NCI-H1436 treated with DMSO at 0.1 percent for 48 hours (cell line): ENCODE data around the gene CYB5R2.
"Not testable (repeated sequence)": the region's sequence is repeated elsewhere in the genome, so short reads cannot be mapped to it uniquely, and the experiment has no call there.

Experiments used
- DNase-seq: peaks from one replicate; lab custom pipeline; 2025; lab: John Stamatoyannopoulos, UW

Gene CYB5R2

DNA sequence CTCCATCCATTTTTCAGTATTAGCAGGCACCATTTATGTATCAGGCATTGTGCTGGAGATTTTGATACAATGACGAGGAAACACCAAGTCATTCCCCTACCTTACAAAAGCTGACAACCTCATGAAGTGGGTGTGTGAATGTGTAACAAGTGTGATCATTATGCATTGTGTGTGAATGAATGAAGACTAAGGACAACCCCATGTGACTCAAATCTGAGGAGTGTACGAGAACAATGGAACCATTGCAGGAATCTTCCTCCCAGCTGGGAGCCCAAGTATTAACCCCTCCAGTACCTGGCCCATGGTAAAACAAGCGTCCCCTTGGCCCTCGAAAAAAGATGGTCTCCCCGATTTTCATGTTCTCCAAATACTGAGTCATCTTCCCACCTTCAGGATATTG lies 4.4 kb downstream of the CYB5R2 start:
- DNase-seq = no peak

DNA sequence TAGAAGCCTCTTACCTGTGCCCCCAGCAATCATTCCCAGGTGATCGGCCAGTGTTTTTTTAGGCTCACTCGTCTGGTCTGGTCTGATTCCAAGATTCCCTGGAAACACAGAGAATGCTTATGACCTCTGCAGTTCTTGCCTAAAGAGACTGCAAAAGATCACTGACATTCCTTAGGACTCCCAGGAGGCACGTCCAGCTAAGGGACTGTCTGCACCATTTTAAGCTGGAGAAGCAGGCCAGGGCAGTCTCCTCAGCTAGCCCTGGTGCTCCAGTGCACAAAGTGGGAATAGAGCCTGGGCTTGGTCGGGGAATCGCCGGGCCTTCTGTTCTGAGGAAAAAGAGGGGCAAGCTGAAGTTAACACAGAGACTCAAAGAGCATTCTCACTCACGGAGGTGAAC lies 4.8 kb downstream of the CYB5R2 start:
- DNase-seq = no peak

DNA sequence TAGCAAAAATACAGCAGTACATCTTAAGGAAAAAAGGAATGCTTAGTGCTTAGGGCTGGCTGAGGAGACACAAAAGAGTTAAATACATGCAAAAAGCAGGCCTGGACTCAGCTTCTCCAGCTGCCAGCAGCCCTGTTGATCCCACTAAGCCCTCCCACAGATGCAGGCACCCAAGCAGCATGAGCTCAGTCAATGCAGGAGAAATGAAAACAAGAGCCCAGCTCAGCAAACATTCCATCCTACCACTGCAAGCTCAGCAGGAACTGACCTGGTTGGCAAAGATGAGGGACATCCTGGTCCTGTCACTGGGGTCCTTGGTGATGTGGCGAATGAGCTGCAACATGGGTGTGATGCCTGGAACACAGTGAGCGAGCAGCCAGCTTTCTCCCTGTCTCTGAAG lies 5.8 kb downstream of the CYB5R2 start:
- DNase-seq = no peak

DNA sequence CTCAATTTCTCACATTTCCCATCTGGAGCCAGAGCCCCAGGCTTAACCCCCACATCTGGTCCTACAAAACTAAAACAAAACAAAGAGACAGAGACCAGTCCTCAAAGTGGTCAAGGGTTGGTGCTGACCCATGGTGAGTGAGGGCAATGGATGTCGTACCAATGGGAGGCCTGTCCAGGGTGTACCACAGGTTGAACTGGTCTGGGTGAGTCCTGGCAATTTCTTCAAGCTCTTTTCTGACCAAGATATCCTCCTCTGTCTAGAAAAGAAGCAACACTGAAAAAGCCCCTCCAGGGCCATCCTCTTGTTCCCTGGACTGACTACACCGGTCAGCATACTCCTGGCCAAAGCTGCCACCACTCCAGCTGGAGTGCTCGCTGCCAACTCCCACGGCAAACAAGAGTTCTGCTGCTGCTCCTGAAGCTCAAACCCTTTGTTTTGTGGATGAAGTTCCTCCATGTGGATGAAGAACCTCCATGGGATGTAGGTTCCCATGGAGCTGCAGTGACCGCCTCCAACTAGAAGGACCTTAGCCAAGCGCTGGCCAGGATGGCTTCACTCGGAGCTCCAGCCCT lies 6.9 kb downstream of the CYB5R2 start:
- no peak for DNase-seq

DNA sequence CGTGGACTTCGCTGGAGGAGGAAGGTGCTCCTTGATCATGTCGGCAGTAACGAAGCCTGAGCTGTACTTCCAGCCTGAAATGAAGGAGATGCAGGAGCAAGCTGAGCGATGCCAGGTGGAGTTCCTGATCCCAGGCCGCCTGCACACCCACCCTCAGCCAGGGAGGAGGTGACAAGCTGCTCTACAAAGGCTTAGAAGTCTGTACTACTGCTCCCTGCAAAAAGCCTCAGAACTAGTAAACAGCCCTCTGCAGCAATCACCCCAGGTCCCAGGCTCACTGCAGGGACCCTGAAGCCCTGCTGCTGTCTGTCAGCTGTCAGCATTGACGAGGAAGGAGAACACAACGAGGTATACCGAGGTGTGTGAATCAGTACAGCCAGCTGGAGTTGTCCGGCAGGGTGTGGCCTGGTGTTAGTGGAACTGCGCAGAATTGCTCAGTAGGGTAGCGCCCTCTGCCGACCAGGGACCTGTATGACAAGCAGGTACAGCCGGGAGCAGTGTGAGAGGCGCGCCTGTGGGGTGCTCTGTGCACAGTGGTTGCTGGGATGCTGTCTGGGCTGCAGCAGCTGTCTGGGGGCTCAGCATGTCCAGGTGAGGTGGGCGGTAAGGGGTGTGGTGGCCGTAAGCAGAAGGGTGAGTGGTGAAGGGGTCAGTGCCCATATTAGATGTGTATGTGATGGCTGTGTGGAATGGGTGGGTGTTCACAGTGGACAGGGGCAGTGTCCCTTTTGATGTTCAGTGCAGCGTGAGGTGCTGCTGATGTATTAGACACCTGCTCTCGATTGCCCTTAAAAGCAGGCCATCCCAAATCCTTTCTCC lies 7.6 kb downstream of the CYB5R2 start:
- no peak for DNase-seq

DNA sequence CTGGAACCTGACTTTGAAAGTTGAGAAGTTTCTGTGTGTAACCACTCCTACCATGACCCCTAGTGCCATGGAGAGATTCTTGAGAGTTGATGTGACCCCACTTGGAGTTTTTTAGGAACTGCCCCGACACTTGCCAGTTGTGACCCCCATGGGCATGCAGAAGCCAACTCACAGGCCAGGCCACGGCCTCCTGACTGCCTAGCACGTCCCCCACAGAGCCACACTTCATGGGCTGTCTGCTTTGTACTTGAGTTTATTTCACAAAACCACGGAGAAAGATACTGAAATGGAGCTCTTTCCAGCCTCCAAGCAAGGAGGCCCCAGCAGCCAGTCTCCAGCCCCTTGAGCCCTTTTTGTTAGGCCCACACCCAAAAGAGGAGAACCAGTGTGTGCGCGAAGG lies 8.4 kb downstream of the CYB5R2 start:
- no peak for DNase-seq

DNA sequence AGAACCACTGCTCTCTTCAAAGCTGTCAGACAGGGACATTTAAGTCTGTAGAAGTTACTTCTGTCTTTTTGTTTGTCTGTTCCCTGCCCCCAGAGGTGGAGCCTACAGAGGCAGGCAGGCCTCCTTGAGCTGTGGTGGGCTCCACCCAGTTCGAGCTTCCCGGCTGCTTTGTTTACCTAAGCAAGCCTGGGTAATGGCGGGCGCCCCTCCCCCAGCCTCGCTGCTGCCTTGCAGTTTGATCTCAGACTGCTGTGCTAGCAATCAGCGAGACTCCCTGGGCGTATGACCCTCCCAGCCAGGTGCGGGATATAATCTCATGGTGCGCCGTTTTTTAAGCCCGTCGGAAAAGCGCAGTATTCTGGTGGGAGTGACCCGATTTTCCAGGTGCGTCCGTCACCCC lies 9.8 kb downstream of the CYB5R2 start:
- not testable (repeated sequence) for DNase-seq

DNA sequence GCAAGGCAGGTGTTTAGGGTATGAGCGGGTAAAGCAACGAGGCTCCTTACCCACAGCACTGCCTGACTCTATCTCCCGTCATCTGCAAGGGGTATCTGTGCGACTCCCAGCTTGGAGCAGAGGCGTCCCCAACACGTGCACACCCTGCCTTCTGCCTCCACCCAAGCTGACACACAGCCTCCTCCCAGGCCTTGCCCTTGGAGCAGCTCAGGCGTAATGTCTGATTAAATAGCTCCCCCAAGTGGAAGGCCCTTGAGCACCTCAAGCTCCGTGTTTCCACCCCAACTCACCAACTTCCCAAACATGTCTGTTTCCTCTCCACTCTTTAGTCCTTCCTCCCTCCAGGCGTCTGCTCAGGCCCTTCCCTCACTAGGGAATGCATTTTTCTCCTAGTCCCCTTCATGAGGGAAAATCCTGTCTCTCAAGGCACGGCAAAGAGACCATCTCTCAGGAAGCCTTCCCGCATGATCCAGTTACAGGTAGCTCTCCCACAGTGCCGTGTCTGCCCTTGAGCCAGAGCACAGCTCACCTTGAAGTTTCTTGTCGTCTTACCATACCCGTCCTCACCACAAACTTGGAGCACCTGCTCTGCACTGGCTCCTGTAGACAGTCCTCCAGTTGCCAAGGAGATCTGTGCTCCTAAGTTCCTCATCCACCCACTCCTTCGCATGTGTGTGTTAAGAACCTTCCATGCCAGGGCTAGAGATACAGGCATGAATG lies 15.8 kb downstream of the CYB5R2 start:
- DNase-seq = no peak

DNA sequence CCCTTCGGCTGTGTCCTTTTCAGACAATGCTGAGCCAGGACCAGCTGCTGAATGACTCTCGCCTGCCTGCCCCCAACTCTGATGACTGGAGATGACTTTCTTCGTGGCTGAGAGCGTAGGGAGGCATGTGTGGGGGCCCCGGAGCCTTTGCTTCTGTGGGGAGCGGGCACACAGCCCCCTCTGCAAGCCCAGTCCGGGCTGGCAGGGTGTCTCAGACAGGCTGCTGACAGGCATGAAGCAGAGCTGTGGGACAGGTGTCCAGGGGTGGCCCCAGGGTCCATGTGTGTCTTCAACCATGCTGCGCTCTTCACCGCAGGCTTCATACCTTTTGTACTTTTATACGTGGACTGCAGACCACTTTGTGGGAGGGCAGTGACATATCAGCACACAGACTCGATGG lies 16.6 kb downstream of the CYB5R2 start:
- no peak for DNase-seq

DNA sequence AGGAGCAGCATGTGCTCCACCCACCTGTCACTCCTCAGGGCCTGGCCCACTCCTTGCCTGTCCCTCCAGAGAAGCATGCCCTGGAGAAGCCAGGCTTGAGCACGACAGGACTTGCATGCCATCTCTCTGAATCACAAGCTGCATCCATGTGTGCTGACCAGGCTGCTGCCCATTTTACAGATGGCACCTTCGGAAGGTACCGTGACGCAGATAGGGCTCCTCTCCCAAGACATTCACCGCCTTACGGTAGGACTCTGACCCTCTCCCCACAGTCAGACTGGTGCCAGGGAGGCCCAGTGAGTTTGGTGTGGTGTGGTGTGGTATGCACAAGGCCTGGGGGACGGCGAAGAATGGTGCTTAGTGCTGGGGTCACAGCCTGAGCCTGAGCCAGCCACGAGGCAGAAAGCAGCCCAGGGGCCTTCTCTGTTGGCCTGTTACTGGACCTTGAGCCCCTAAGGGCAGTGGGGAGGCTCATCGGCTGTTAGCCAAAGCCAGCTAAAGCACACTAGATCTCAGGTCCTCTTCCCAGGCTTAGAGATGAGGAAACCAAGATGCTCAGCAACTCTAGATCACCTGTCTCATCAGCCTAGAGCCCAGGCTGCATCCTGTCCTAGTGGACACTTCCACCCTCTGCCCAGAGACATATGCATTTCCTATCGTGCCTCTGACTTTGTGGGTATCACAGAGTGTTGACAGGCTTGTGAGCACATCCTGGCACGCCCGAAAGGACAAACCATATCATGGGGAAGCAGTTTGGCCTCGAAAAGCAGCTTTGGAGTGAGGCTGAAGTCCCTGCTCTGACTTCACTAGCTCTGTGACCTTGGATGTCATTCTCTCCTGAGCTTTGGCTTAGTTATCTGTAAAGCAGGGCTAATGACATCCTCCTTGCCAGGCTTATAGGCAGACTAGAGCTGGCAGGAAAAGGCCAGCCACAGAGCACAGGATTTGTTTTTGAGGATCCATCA lies 17.8 kb downstream of the CYB5R2 start:
- no peak for DNase-seq

DNA sequence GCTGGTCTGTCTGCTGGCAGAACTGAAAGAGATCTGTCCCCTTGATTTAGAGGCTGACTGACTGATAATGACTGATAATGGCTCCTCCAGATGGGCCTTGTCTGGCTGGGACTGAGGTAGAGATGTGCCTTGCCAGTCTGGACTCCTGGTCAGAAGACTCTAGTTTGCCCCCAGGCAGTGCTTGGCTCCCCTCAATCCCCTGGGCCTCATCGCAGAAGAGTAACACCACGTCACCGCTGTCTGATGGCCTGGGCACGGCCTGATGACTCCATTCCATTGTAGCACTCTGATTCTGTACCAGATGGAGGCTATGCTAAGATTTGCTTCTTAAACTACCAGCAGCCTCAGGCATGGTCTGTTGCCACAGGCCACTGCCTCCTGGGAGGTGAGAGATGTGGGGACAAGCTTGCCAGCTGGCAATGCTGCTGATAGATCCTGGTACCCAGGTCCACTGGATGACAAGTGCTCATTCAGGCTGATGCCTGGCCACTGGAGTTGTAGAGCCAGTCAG lies 19.1 kb downstream of the CYB5R2 start:
- DNase-seq = no peak

DNA sequence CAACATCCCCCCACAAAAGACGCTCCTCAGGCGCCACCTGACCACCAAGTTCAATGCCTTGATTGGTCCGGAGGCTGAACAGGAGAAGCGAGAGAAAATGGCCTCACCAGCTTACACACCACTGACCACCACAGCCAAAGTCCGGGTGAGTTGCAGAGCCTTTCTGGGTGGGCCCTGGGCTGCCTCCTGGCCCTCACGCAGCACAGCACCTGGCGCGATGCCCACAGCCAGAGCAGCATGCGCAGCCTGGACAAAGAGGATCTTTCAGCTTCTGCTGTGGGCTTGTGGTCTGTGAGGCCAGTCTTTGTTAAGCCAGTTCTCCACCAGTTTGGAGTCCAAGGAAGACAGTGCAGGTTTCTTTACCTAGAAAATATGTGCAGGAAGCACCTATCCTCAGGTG lies 21.6 kb downstream of the CYB5R2 start:
- no peak for DNase-seq

DNA sequence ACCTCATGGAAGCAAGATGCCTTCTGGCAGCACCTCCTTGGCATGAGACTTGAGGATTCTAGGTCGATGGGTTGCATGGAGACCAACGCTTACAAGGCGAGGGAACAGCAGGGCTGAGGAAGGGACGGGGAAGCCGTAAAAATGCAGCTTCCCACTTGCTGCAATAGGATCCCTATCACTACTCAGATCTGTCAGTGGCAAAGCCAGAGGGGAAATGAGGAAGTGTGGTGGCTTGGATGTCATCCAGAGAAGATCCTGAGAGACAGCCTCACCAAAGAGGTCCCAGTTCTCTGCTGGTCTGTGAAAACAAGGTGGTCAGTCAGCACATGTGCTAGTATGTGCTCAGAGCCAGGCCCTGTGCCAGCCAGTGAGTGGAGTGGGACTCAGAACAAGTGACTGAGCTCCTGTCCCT lies 22.2 kb downstream of the CYB5R2 start:
- no peak for DNase-seq

DNA sequence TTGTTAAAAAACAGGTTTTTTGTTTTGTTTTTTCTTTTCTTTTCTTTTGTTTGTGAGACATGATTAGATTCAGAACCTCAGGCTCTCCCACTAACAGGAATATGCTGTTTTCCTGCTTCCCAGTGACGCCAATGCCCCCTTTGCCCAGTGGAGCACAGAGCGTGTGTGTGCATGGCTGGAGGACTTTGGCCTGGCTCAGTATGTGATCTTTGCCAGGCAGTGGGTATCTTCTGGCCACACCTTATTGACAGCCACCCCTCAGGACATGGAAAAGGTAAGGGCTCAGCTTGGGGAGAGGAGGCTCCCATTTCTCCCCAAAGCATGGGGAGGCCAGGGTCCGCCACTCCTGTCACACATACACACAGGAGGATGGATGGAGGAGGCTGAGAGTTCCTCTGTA lies 25.0 kb downstream of the CYB5R2 start:
- no peak for DNase-seq

DNA sequence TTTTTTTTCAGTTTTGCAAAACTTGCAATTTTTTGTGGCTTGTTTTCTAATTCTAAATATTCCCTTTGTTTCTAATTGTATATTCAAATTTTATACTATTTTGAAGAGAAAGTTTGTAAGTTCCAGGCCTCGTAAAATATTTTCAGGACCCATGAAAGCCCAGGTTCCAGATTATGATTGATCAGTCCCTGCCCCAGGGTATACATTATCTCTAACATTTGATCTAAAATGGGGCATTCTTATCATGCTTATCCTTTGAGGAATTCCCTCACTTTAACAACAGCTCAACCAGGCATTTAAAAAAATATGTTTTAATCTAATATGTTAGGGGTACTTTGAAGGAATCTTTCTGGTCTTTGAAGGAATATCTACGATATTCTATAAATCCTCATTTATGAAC lies 26.4 kb downstream of the CYB5R2 start:
- no peak for DNase-seq

DNA sequence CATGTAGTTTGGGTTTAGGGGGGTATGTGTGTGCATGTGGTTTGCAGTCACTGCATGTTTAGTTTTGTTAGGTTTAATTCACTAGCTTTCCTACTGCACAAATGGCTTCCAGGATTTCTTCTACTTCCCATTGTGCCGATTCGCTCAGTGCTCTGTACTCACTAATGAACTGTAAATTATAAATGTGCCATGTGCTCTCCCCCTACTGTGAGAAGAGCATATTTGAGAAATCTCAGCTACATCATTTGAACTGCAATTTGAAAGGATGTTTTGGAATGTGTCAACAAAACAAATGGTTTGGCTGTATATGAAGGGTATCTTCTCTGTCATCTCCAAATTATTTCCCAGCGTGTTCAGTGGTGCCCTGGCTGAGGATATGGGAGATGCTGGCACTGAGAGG lies 28.1 kb downstream of the CYB5R2 start:
- no peak for DNase-seq

DNA sequence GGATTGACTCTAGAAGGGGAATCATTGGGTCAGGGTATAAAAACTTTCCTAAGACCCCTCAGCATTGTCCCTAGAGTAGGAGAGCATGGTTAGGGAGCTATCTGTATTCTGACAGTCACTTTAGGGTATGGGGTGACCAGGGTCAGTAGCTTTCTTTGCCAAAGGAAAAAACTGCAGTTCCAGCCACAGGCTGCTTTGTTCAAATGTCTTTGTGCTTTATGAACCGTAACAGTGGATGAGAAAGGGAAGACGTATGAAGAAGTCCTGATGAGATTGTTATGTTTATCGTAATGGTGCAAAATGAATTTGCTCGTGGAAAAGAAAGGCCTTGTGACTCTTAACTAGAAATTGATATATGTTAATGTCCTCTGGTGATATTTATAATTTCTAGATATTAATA lies 30.0 kb downstream of the CYB5R2 start:
- no peak for DNase-seq

DNA sequence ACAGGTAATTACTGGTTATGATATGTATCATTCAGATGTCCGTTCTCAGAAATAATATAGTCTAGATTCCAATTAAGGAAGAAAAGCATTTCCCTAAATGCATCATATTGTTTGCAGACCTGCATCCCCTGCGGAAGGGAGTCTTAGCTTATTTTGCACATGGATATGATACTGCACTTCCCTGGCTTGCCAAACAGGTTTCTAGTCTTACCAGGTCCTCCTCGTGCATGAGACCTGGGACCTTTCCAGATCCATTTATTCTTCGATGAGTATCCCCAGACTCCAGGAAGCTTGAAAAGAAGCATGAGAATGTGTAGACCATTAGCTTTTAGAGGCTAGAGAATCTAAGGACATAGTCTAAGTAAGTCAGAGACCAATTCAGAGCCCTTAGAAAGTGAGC lies 30.6 kb downstream of the CYB5R2 start:
- DNase-seq = no peak

DNA sequence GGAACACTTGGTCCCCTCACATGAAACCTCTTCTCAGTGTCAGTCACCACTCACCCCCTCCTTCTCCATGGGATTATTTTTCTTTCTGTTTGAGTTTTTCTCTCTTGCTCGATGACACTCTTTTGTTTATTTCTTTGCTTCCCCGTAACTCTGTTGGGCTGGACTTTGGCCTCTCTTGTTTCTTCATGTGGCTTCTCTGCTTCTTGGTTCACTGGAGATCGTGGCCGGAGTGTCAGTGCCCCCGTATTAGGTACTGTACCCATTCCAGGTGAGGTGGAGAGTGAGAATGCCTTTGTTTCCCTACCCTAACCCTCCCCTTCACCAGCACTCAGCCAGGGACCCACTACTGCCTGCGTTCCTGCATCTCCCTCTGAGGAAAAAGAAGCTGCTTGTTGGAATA lies 32.5 kb downstream of the CYB5R2 start:
- DNase-seq = no peak

DNA sequence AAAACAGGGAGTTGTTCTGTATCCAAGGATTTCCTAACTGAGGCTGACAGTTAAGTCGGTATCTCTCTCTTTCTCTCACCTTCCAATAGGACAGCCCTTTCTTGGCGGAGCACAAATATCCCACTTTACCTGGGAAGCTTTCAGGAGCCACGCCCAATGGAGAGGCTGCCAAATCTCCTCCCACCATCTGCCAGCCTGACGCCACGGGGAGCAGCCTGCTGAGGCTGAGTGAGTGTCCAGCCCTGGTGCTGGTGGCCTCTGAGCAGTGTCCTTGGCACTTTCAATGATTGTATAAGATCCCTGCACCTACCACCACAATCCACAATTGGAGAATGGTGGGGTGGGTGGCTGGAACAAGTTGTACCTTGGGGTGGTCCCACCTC lies 33.7 kb downstream of the CYB5R2 start:
- no peak for DNase-seq

DNA sequence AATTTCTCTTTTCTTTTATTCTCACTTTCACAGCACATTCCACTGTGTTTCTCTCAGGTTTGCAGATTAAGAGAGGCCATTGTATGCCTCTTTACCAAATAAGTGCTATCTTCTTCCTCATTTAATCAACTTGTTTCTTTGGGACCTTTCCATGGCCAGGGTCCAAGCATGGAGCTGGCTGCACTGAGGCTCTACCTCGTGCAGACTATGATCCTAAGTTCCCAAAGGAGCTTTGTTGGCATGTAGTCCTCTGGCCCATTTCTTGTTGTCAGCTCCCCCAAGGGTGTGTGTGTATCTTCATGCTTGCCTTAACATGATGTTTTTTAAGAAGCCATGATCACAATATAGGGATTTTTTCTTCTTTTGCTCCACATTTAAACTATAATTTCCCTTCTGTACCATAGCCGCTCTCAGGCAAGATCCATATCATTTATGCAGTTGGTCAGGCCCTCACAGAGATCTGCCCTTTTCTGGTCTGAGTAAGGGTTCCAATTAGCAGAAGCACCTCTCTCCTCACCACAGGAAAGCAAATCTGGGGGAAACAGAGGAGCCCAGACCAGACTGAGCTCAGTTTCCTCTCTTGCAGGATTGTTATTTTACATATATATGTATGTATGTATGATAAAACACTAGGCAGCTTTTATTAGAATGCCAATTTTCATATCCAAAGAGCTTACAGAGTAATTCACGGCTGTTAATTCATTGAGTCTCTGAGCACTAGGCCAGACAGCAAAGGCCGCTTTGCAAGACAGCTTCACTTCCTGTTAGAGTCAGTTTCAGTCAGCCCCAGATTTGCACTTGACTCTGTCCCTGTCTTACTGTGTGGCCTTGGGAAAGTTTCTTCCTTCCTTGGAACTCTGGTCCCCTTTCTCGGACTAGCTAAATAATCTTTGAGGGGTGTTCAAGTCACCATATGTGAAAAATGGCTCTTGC lies 34.3 kb downstream of the CYB5R2 start:
- no peak for DNase-seq
